SK-N-MC (cell line): ENCODE measurements around the gene ISLR2.
A peak's percentile ranks its signal among the peaks of the same experiment; 100 is the strongest.

ENCODE experiments used
- DNase-seq: peaks from one replicate; pipeline ENCODE4 v3.0.0-alpha.2; 2011; ENCODE audit warnings: low read depth, low spot score
- H3K27ac ChIP-seq: fragments of 200-600 bp; sonication (generic); 2 replicates; pipeline ENCODE4 v1.5.1; 2016; ENCODE audit warnings: mixed run types
- H3K36me3 ChIP-seq: fragments of 200-600 bp; sonication (generic); 2 replicates; pipeline ENCODE4 v1.6.1; 2017; ENCODE audit warnings: antibody characterized with exemption, low read length, mixed read lengths; ENCODE audit not compliant: insufficient read depth
- H3K4me3 ChIP-seq: fragments of 200-600 bp; sonication (generic); 2 replicates; pipeline ENCODE4 v1.5.1; 2016
- H3K9ac ChIP-seq: fragments of 200-600 bp; sonication (generic); 2 replicates; pipeline ENCODE4 v1.8.0; 2017; ENCODE audit warnings: mixed run types, mixed read lengths; ENCODE audit not compliant: insufficient read length
- H3K9me3 ChIP-seq: fragments of 200-600 bp; sonication (generic); 2 replicates; pipeline ENCODE4 v1.6.1; 2017; ENCODE audit warnings: low read depth, mild to moderate bottlenecking, antibody characterized with exemption, low read length, moderate library complexity, mixed read lengths
- EZH2 ChIP-seq: fragments of 200-600 bp; sonication (generic); IDR thresholded peaks from one replicate; pipeline ENCODE4 v1.6.1; 2017; ENCODE audit warnings: antibody characterized with exemption
- FOXP2 ChIP-seq: optimal IDR thresholded peaks from 2 replicates; pipeline ENCODE3; 2011; ENCODE audit warnings: mild to moderate bottlenecking, moderate library complexity; ENCODE audit not compliant: insufficient read depth; ENCODE audit errors: extremely low read length, control extremely low read depth
- POLR2AphosphoS5 ChIP-seq: IDR thresholded peaks from 2 replicates; pipeline ENCODE4 v1.6.1; 2012; ENCODE audit warnings: mild to moderate bottlenecking, low read depth, low read length, borderline replicate concordance

ISLR2 gene

GRCh38 chr15:74109713-74110112 is 20.7 kb upstream of the ISLR2 start:
- H3K4me3 ChIP-seq, result no peak overlapping the region
- H3K9me3 ChIP-seq, result no peaks in the 10 kb centered on the region
- no peaks in the 10 kb centered on the region for H3K36me3 ChIP-seq
- no peak overlapping the region for H3K27ac ChIP-seq
- H3K9ac ChIP-seq, result no peak overlapping the region
- no peak for DNase-seq
- TF ChIP-seq FOXP2 (no peak), EZH2 (no peak), POLR2AphosphoS5 (no peak)

- no peak for DNase-seq
- H3K9me3 ChIP-seq, result no peaks in the 10 kb centered on the region
- H3K36me3 ChIP-seq, result no peaks in the 10 kb centered on the region
- no peak overlapping the region for H3K4me3 ChIP-seq
- H3K9ac ChIP-seq, result no peak overlapping the region
- no peak for TF ChIP-seq POLR2AphosphoS5
- no peak for TF ChIP-seq EZH2
- no peak for TF ChIP-seq FOXP2
- no peak overlapping the region for H3K27ac ChIP-seq
These were observed 10.0 kb upstream of the ISLR2 start for GRCh38 chr15:74120426-74120825.

GRCh38 chr15:74121039-74121438 is 9.3 kb upstream of the ISLR2 start:
- Histone ChIP-seq H3K9me3 (no peaks in the 10 kb centered on the region), H3K36me3 (no peaks in the 10 kb centered on the region), H3K4me3 (no peak overlapping the region), H3K27ac (no peak overlapping the region), H3K9ac (no peak overlapping the region)
- no peak for DNase-seq
- no peak for TF ChIP-seq POLR2AphosphoS5
- no peak for TF ChIP-seq FOXP2
- no peak for TF ChIP-seq EZH2

- Histone ChIP-seq H3K36me3 (no peaks in the 10 kb centered on the region), H3K4me3 (no peak overlapping the region), H3K27ac (no peak overlapping the region), H3K9ac (no peak overlapping the region), H3K9me3 (no peaks in the 10 kb centered on the region)
- DNase-seq, result no peak
- TF ChIP-seq FOXP2 (no peak), POLR2AphosphoS5 (no peak), EZH2 (no peak)
These were observed 8.5 kb upstream of the ISLR2 start for GRCh38 chr15:74121858-74122257.

GRCh38 chr15:74122403-74123130 is 7.8 kb upstream of the ISLR2 start:
- Histone ChIP-seq H3K4me3 (no peak overlapping the region), H3K36me3 (no peaks in the 10 kb centered on the region), H3K9me3 (no peaks in the 10 kb centered on the region), H3K27ac (no peak overlapping the region), H3K9ac (no peak overlapping the region)
- DNase-seq, result no peak
- TF ChIP-seq FOXP2, result no peak
- TF ChIP-seq EZH2, result no peak
- no peak for TF ChIP-seq POLR2AphosphoS5

- Histone ChIP-seq H3K27ac (no peak overlapping the region), H3K9me3 (no peaks in the 10 kb centered on the region), H3K36me3 (no peaks in the 10 kb centered on the region), H3K9ac (no peak overlapping the region), H3K4me3 (no peak overlapping the region)
- peak; percentile 34 for DNase-seq
- TF ChIP-seq POLR2AphosphoS5 (no peak), EZH2 (no peak), FOXP2 (peak; percentile 23)
These were observed 7.3 kb upstream of the ISLR2 start for GRCh38 chr15:74123131-74123429.

- DNase-seq, result no peak
- H3K9me3 ChIP-seq, result no peaks in the 10 kb centered on the region
- no peak for TF ChIP-seq FOXP2
- no peak overlapping the region for H3K9ac ChIP-seq
- no peak overlapping the region for H3K4me3 ChIP-seq
- H3K27ac ChIP-seq, result no peak overlapping the region
- no peaks in the 10 kb centered on the region for H3K36me3 ChIP-seq
These were observed 6.7 kb upstream of the ISLR2 start for GRCh38 chr15:74123658-74124057.

- Histone ChIP-seq H3K9ac (no peak overlapping the region), H3K4me3 (no peak overlapping the region), H3K9me3 (no peaks in the 10 kb centered on the region), H3K27ac (no peak overlapping the region), H3K36me3 (no peaks in the 10 kb centered on the region)
- TF ChIP-seq EZH2 (no peak), POLR2AphosphoS5 (no peak), FOXP2 (no peak)
- no peak for DNase-seq
These were observed 6.2 kb upstream of the ISLR2 start for GRCh38 chr15:74124196-74124595.

- Histone ChIP-seq H3K4me3 (no peak overlapping the region), H3K27ac (no peak overlapping the region), H3K9me3 (no peaks in the 10 kb centered on the region), H3K36me3 (no peaks in the 10 kb centered on the region), H3K9ac (no peak overlapping the region)
- no peak for DNase-seq
- TF ChIP-seq POLR2AphosphoS5 (no peak), FOXP2 (no peak), EZH2 (no peak)
These were observed 5.6 kb upstream of the ISLR2 start for GRCh38 chr15:74124759-74125158.
